ENCODE data around the gene INKA1.

The INKA1 gene

GRCh38 chr3:49787182-49787464 lies 15.9 kb upstream of the INKA1 start:
- no peak for DNase-seq

DNA sequence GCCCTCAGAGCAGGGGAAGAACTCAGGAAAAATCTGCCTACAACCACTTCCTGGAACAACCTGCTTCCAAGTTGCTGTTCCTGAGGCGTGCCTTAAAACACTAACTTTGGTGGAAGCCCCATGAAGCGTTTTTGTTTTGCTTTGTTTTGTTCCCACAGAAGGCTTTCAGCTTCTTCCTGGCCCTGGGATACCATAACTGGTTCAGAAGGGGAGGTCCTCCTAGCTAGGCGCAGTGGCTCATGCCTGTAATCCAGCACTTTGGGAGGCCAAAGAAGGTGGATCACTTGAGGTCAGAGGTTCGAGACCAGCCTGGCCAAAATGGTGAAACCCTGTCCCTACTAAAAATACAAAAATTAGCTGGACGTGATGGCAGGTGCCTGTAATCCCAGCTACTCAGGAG lies 15.5 kb upstream of the INKA1 start:
- no peak for DNase-seq

GRCh38 chr3:49788056-49788455 lies 15.0 kb upstream of the INKA1 start:
- DNase-seq: no peak

DNA sequence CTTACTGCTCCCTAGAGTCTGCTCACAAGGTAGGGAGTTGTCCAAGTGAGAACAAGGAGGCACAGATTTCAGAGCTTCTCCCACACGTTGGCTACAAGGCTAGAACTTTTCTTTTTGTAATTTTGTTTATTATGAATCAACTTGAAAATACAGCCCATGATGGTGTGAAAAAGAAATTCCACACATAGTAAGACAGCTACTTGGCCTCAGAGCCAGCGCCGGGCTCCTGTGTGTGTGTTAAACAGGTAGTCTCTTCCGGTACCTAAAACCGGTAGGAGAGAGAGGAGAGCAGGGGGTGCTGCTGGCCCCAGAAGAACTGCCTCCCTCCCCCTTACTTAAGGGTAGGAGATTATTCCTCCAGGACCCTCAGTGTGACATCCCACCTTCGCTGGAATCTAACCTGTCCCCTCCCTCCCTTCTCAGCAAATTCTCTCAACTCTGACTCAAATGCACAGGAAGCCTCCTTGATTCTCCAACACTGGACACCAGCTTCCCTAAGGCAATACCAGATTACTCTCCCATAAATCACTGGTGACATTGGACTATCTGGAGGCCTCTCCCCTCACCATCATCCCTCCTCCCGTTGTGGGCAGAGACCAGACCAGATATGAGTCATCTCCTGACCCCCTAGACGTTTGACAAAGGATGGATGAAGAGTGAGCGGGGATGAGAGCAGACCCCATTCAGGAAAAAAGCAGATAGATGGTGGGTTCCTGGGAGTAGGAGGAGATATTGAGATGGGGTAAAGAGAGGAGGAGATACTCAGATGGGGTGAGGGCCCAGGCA lies 12.2 kb upstream of the INKA1 start:
- no peak for DNase-seq

DNA sequence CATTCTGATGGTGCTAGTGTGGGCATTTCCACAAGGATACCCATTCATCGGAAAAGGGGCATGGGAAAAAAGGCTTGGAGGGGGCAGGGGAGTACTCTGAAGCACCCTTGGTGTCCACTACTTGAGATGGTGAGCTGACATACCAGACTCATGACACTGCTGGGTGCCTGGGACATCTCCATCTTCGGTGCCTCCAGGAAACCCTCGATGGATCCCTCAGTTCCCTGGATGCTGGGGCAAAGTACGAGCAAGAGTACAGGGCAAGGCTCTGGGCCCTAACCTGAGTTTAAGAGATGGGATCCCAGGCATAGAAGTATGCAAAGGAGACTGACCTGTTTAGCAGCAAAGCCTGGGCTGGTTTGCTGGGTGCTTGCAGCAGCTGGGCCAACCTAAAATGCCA lies 11.5 kb upstream of the INKA1 start:
- no peak for DNase-seq

- DNase-seq: no peak
Observed at GRCh38 chr3:49792371-49793150, 10.5 kb upstream of the INKA1 start.

- DNase-seq: no peak
Observed at GRCh38 chr3:49793486-49794085, 9.5 kb upstream of the INKA1 start.

DNA sequence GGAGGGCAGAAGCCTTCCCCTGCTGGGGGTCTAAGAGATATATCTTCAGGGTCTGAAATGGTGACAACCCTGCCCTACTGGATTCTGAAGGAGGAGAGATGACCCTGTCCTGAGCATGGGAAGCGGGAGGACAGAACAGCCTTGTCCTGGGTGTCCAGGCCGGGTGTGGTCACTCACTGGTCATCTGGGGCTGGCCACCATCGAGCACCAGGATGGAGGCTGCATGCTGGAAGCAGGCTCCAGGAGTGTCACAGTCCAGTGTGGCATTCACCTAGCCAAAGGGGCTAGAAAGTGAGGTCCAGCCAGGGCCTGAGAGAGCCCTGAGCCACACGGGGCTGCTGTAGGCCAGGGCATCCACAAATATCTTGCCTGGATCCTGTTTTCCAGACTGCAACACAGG lies 8.6 kb upstream of the INKA1 start:
- DNase-seq: no peak

- no peak for DNase-seq
Observed at GRCh38 chr3:49794926-49795905, 7.8 kb upstream of the INKA1 start.

GRCh38 chr3:49799105-49799504 lies 4.0 kb upstream of the INKA1 start:
- DNase-seq: no peak

- DNase-seq: no peak
Observed at GRCh38 chr3:49799761-49800160, 3.3 kb upstream of the INKA1 start, which contains the start of gene CDHR4. CDHR4 (minus strand) TSS chr3:49799873; CDS start chr3:49799812, 61 bp downstream.

- DNase-seq: no peak
Observed at GRCh38 chr3:49801160-49801559, 1.9 kb upstream of the INKA1 start.

GRCh38 chr3:49803465-49804140 lies 542 bp downstream of the INKA1 start:
- DNase-seq: peak in 1 of 2 experiments; percentile 53

DNA sequence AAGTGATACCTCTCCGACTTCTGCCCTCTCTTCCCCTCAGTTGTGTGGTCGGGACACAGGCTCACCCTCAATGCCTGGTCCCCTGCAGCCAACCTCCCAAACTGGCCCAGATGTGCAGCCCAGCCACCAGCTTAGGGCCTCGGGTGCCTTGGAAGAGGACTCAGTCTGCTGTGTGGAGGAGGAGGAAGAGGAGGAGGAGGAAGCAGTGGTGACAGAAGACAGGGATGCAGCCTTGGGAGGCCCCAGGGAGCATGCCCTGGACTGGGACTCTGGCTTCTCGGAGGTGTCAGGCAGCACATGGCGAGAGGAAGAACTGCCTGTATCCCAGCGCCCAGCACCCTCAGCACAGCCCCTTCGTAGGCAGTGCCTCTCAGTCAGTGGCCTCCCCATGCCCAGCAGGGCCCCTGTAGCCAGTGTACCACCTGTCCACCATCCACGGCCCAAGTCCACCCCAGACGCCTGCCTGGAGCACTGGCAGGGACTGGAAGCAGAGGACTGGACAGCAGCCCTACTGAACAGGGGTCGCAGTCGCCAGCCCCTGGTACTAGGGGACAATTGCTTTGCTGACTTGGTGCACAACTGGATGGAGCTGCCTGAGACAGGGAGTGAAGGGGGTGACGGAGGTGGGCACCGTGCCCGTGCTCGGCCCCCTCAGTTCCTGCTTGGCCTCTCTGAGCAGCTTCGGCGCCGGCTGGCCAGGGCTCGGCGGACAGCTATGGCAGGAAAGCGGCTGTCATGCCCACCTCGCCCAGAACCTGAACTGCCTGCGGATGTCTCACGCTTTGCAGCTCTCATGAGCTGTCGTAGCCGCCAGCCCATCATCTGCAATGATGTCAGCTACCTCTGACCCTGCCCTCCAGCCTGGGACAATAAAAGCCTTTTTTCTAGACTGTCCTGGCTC lies 1.3 kb downstream of the INKA1 start:
- DNase-seq: no peak

- no peak for DNase-seq
Observed at GRCh38 chr3:49805367-49805782, 2.3 kb downstream of the INKA1 start.

- DNase-seq: no peak
Observed at GRCh38 chr3:49805897-49806701, 3.0 kb downstream of the INKA1 start.

DNA sequence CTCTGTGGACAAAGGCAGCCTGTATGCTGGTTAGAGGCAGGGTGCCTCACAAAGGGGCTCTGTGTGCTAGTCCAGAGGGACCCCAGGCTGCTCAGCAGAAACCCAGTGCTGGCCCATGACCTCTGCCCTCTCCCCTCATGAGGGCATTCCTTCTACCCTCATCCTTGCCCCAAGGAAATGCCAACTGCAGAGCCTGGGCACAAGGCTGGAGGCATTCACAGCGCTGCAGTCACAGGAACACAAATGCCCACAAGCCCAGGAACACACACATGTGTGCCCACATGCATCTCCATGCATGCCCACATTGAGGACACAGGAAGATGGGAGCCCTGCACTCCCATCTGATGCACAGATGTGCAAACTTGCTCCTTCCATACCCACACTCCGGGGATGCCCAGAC lies 3.8 kb downstream of the INKA1 start:
- no peak for DNase-seq

- no peak for DNase-seq
Observed at GRCh38 chr3:49807431-49808114, 4.5 kb downstream of the INKA1 start.

- DNase-seq: no peak
Observed at GRCh38 chr3:49812916-49813496, 9.9 kb downstream of the INKA1 start.

Data from SHP77 (cell line).